Measurements from ENCODE around the gene LRP1B.

The LRP1B gene

GRCh38 chr2:140203347-140203746 is 1927.5 kb downstream of the LRP1B start:
- Histone ChIP-seq H3K4me1 (ENCODE audit: insufficient read depth, low read length, severe bottlenecking) (no peaks in the 10 kb centered on the region), H3K79me2 (ENCODE audit: insufficient read depth, low read length) (no peaks in the 10 kb centered on the region), H3K27ac (ENCODE audit: low read depth, low read length, poor library complexity, severe bottlenecking) (no peak overlapping the region), H3F3A (ENCODE audit: insufficient read depth, low read length) (no peaks in the 10 kb centered on the region), H3K4me3 (ENCODE audit: low read depth, low read length, poor library complexity, severe bottlenecking) (no peak overlapping the region), H3K9ac (ENCODE audit: low read length) (no peak overlapping the region), H3K27me3 (ENCODE audit: insufficient read depth, low read length) (no peaks in the 10 kb centered on the region), H3K4me2 (ENCODE audit: low read length) (no peak overlapping the region), H4K20me1 (ENCODE audit: insufficient read depth, low read length) (no peaks in the 10 kb centered on the region), H2AFZ (ENCODE audit: low read length) (no peak overlapping the region), H3K36me3 (ENCODE audit: insufficient read depth, low read length) (no peaks in the 10 kb centered on the region), H3K9me3 (ENCODE audit: low read length) (no peaks in the 10 kb centered on the region), H3K9me2 (ENCODE audit: low read depth, low read length) (no peaks in the 10 kb centered on the region)
- TF ChIP-seq, protein P1, sequence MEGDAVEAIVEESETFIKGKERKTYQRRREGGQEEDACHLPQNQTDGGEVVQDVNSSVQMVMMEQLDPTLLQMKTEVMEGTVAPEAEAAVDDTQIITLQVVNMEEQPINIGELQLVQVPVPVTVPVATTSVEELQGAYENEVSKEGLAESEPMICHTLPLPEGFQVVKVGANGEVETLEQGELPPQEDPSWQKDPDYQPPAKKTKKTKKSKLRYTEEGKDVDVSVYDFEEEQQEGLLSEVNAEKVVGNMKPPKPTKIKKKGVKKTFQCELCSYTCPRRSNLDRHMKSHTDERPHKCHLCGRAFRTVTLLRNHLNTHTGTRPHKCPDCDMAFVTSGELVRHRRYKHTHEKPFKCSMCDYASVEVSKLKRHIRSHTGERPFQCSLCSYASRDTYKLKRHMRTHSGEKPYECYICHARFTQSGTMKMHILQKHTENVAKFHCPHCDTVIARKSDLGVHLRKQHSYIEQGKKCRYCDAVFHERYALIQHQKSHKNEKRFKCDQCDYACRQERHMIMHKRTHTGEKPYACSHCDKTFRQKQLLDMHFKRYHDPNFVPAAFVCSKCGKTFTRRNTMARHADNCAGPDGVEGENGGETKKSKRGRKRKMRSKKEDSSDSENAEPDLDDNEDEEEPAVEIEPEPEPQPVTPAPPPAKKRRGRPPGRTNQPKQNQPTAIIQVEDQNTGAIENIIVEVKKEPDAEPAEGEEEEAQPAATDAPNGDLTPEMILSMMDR (IDR thresholded peaks at IDR 0.05; ENCODE audit: low read length): no peak
- TF ChIP-seq EZH2 (IDR thresholded peaks at IDR 0.05; ENCODE audit: borderline replicate concordance, low read length): no peak

- no peak overlapping the region for H3K4me2 ChIP-seq (ENCODE audit: low read length)
- no peaks in the 10 kb centered on the region for H3K27me3 ChIP-seq (ENCODE audit: insufficient read depth, low read length)
- no peaks in the 10 kb centered on the region for H3K9me3 ChIP-seq (ENCODE audit: low read length)
- TF ChIP-seq, protein P1 (IDR thresholded peaks at IDR 0.05; ENCODE audit: low read length): no peak
- TF ChIP-seq EZH2 (IDR thresholded peaks at IDR 0.05; ENCODE audit: borderline replicate concordance, low read length): no peak
- no peak overlapping the region for H3K9ac ChIP-seq (ENCODE audit: low read length)
- H2AFZ ChIP-seq (ENCODE audit: low read length): no peak overlapping the region
- no peaks in the 10 kb centered on the region for H4K20me1 ChIP-seq (ENCODE audit: insufficient read depth, low read length)
- no peaks in the 10 kb centered on the region for H3K36me3 ChIP-seq (ENCODE audit: insufficient read depth, low read length)
- no peaks in the 10 kb centered on the region for H3F3A ChIP-seq (ENCODE audit: insufficient read depth, low read length)
- no peak overlapping the region for H3K4me3 ChIP-seq (ENCODE audit: low read depth, low read length, poor library complexity, severe bottlenecking)
- no peaks in the 10 kb centered on the region for H3K4me1 ChIP-seq (ENCODE audit: insufficient read depth, low read length, severe bottlenecking)
- H3K27ac ChIP-seq (ENCODE audit: low read depth, low read length, poor library complexity, severe bottlenecking): no peak overlapping the region
- no peaks in the 10 kb centered on the region for H3K79me2 ChIP-seq (ENCODE audit: insufficient read depth, low read length)
- H3K9me2 ChIP-seq (ENCODE audit: low read depth, low read length): no peaks in the 10 kb centered on the region
These were observed 1929.2 kb downstream of the LRP1B start for GRCh38 chr2:140201572-140201971.

- no peaks in the 10 kb centered on the region for H3K9me2 ChIP-seq (ENCODE audit: low read depth, low read length)
- H3K79me2 ChIP-seq (ENCODE audit: insufficient read depth, low read length): no peaks in the 10 kb centered on the region
- TF ChIP-seq EZH2 (IDR thresholded peaks at IDR 0.05; ENCODE audit: borderline replicate concordance, low read length): no peak
- TF ChIP-seq, protein P1 (IDR thresholded peaks at IDR 0.05; ENCODE audit: low read length): no peak
- no peaks in the 10 kb centered on the region for H3K9me3 ChIP-seq (ENCODE audit: low read length)
- H3K36me3 ChIP-seq (ENCODE audit: insufficient read depth, low read length): no peaks in the 10 kb centered on the region
- no peaks in the 10 kb centered on the region for H3K4me1 ChIP-seq (ENCODE audit: insufficient read depth, low read length, severe bottlenecking)
- H4K20me1 ChIP-seq (ENCODE audit: insufficient read depth, low read length): no peaks in the 10 kb centered on the region
- no peaks in the 10 kb centered on the region for H3F3A ChIP-seq (ENCODE audit: insufficient read depth, low read length)
- no peak overlapping the region for H3K9ac ChIP-seq (ENCODE audit: low read length)
- H3K27me3 ChIP-seq (ENCODE audit: insufficient read depth, low read length): no peaks in the 10 kb centered on the region
- H3K4me2 ChIP-seq (ENCODE audit: low read length): no peak overlapping the region
- H2AFZ ChIP-seq (ENCODE audit: low read length): no peak overlapping the region
- no peak overlapping the region for H3K27ac ChIP-seq (ENCODE audit: low read depth, low read length, poor library complexity, severe bottlenecking)
- no peak overlapping the region for H3K4me3 ChIP-seq (ENCODE audit: low read depth, low read length, poor library complexity, severe bottlenecking)
These were observed 1930.1 kb downstream of the LRP1B start for GRCh38 chr2:140200764-140201163.
